ENCODE measurements around the gene CEP97.

The CEP97 gene

GRCh38 chr3:101781166-101781565, 56.8 kb downstream of the CEP97 start:
- H3K27ac ChIP-seq (ENCODE audit: low read length) = no peak overlapping the region
- H3K36me3 ChIP-seq (ENCODE audit: control insufficient read depth, low read depth, low read length) = peaks cover 10% of the 10 kb centered on the region
- H3K4me1 ChIP-seq (ENCODE audit: control insufficient read depth, low read depth, low read length) = peaks cover 15% of the 10 kb centered on the region
- peaks cover 8% of the 10 kb centered on the region for H3K27me3 ChIP-seq (ENCODE audit: control insufficient read depth, insufficient read depth, low read length)
- H3K9me3 ChIP-seq (ENCODE audit: control insufficient read depth, low read depth, low read length) = no peaks in the 10 kb centered on the region
- peak overlapping the region; percentile 69 for H3K4me3 ChIP-seq (ENCODE audit: low read length)
- H3K9ac ChIP-seq (ENCODE audit: low read length) = no peak overlapping the region

GRCh38 chr3:101784855-101785613, 60.6 kb downstream of the CEP97 start:
- Histone ChIP-seq H3K9ac (ENCODE audit: low read length) (no peak overlapping the region), H3K4me3 (ENCODE audit: low read length) (no peak overlapping the region), H3K9me3 (ENCODE audit: control insufficient read depth, low read depth, low read length) (no peaks in the 10 kb centered on the region), H3K36me3 (ENCODE audit: control insufficient read depth, low read depth, low read length) (peaks cover 38% of the 10 kb centered on the region), H3K27ac (ENCODE audit: low read length) (no peak overlapping the region), H3K27me3 (ENCODE audit: control insufficient read depth, insufficient read depth, low read length) (no peaks in the 10 kb centered on the region), H3K4me1 (ENCODE audit: control insufficient read depth, low read depth, low read length) (peaks cover 14% of the 10 kb centered on the region)

- Histone ChIP-seq H3K4me1 (ENCODE audit: control insufficient read depth, low read depth, low read length) (no peaks in the 10 kb centered on the region), H3K9me3 (ENCODE audit: control insufficient read depth, low read depth, low read length) (no peaks in the 10 kb centered on the region), H3K27me3 (ENCODE audit: control insufficient read depth, insufficient read depth, low read length) (no peaks in the 10 kb centered on the region), H3K36me3 (ENCODE audit: control insufficient read depth, low read depth, low read length) (peaks cover 26% of the 10 kb centered on the region), H3K9ac (ENCODE audit: low read length) (no peak overlapping the region), H3K4me3 (ENCODE audit: low read length) (no peak overlapping the region), H3K27ac (ENCODE audit: low read length) (no peak overlapping the region)
These were observed 67.4 kb downstream of the CEP97 start for GRCh38 chr3:101791778-101792177.

GRCh38 chr3:101796077-101796680, 71.8 kb downstream of the CEP97 start:
- no peaks in the 10 kb centered on the region for H3K27me3 ChIP-seq (ENCODE audit: control insufficient read depth, insufficient read depth, low read length)
- H3K4me1 ChIP-seq (ENCODE audit: control insufficient read depth, low read depth, low read length) = peaks cover 6% of the 10 kb centered on the region
- no peak overlapping the region for H3K27ac ChIP-seq (ENCODE audit: low read length)
- no peak overlapping the region for H3K9ac ChIP-seq (ENCODE audit: low read length)
- no peak overlapping the region for H3K4me3 ChIP-seq (ENCODE audit: low read length)
- peaks cover 2% of the 10 kb centered on the region for H3K36me3 ChIP-seq (ENCODE audit: control insufficient read depth, low read depth, low read length)
- no peaks in the 10 kb centered on the region for H3K9me3 ChIP-seq (ENCODE audit: control insufficient read depth, low read depth, low read length)

GRCh38 chr3:101801174-101801573, 76.8 kb downstream of the CEP97 start:
- Histone ChIP-seq H3K9ac (ENCODE audit: low read length) (no peak overlapping the region), H3K36me3 (ENCODE audit: control insufficient read depth, low read depth, low read length) (peaks cover 9% of the 10 kb centered on the region)

GRCh38 chr3:101802179-101802578, 77.8 kb downstream of the CEP97 start:
- H3K27me3 ChIP-seq (ENCODE audit: control insufficient read depth, insufficient read depth, low read length) = no peaks in the 10 kb centered on the region
- no peak overlapping the region for H3K9ac ChIP-seq (ENCODE audit: low read length)
- peaks cover 7% of the 10 kb centered on the region for H3K4me1 ChIP-seq (ENCODE audit: control insufficient read depth, low read depth, low read length)
- no peaks in the 10 kb centered on the region for H3K9me3 ChIP-seq (ENCODE audit: control insufficient read depth, low read depth, low read length)
- H3K4me3 ChIP-seq (ENCODE audit: low read length) = no peak overlapping the region
- H3K27ac ChIP-seq (ENCODE audit: low read length) = no peak overlapping the region
- H3K36me3 ChIP-seq (ENCODE audit: control insufficient read depth, low read depth, low read length) = peaks cover 9% of the 10 kb centered on the region

More at GRCh38 chr3:101801174-101801573, 76.8 kb downstream of the CEP97 start:
- peaks cover 7% of the 10 kb centered on the region for H3K4me1 ChIP-seq (ENCODE audit: control insufficient read depth, low read depth, low read length)
- no peak overlapping the region for H3K4me3 ChIP-seq (ENCODE audit: low read length)
- no peaks in the 10 kb centered on the region for H3K9me3 ChIP-seq (ENCODE audit: control insufficient read depth, low read depth, low read length)
- no peaks in the 10 kb centered on the region for H3K27me3 ChIP-seq (ENCODE audit: control insufficient read depth, insufficient read depth, low read length)
- no peak overlapping the region for H3K27ac ChIP-seq (ENCODE audit: low read length)

- no peak overlapping the region for H3K4me3 ChIP-seq (ENCODE audit: low read length)
- H3K27me3 ChIP-seq (ENCODE audit: control insufficient read depth, insufficient read depth, low read length) = no peaks in the 10 kb centered on the region
- no peaks in the 10 kb centered on the region for H3K9me3 ChIP-seq (ENCODE audit: control insufficient read depth, low read depth, low read length)
- H3K27ac ChIP-seq (ENCODE audit: low read length) = no peak overlapping the region
- H3K9ac ChIP-seq (ENCODE audit: low read length) = no peak overlapping the region
- H3K4me1 ChIP-seq (ENCODE audit: control insufficient read depth, low read depth, low read length) = peaks cover 7% of the 10 kb centered on the region
- H3K36me3 ChIP-seq (ENCODE audit: control insufficient read depth, low read depth, low read length) = peaks cover 9% of the 10 kb centered on the region
These were observed 78.9 kb downstream of the CEP97 start for GRCh38 chr3:101803173-101803782.

GRCh38 chr3:101803939-101804338, 79.5 kb downstream of the CEP97 start:
- no peak overlapping the region for H3K27ac ChIP-seq (ENCODE audit: low read length)
- H3K4me1 ChIP-seq (ENCODE audit: control insufficient read depth, low read depth, low read length) = peaks cover 7% of the 10 kb centered on the region
- no peak overlapping the region for H3K9ac ChIP-seq (ENCODE audit: low read length)
- no peak overlapping the region for H3K4me3 ChIP-seq (ENCODE audit: low read length)
- H3K36me3 ChIP-seq (ENCODE audit: control insufficient read depth, low read depth, low read length) = peaks cover 9% of the 10 kb centered on the region
- H3K9me3 ChIP-seq (ENCODE audit: control insufficient read depth, low read depth, low read length) = no peaks in the 10 kb centered on the region
- H3K27me3 ChIP-seq (ENCODE audit: control insufficient read depth, insufficient read depth, low read length) = no peaks in the 10 kb centered on the region

GRCh38 chr3:101806491-101806890, 82.1 kb downstream of the CEP97 start:
- Histone ChIP-seq H3K36me3 (ENCODE audit: control insufficient read depth, low read depth, low read length) (peaks cover 8% of the 10 kb centered on the region), H3K9ac (ENCODE audit: low read length) (no peak overlapping the region), H3K9me3 (ENCODE audit: control insufficient read depth, low read depth, low read length) (no peaks in the 10 kb centered on the region)

GRCh38 chr3:101807888-101808287, 83.5 kb downstream of the CEP97 start:
- peaks cover 3% of the 10 kb centered on the region for H3K36me3 ChIP-seq (ENCODE audit: control insufficient read depth, low read depth, low read length)
- no peak overlapping the region for H3K4me3 ChIP-seq (ENCODE audit: low read length)
- no peak overlapping the region for H3K9ac ChIP-seq (ENCODE audit: low read length)
- no peaks in the 10 kb centered on the region for H3K9me3 ChIP-seq (ENCODE audit: control insufficient read depth, low read depth, low read length)
- H3K27ac ChIP-seq (ENCODE audit: low read length) = no peak overlapping the region
- no peaks in the 10 kb centered on the region for H3K4me1 ChIP-seq (ENCODE audit: control insufficient read depth, low read depth, low read length)
- no peaks in the 10 kb centered on the region for H3K27me3 ChIP-seq (ENCODE audit: control insufficient read depth, insufficient read depth, low read length)

More at GRCh38 chr3:101806491-101806890, 82.1 kb downstream of the CEP97 start:
- no peaks in the 10 kb centered on the region for H3K27me3 ChIP-seq (ENCODE audit: control insufficient read depth, insufficient read depth, low read length)
- no peaks in the 10 kb centered on the region for H3K4me1 ChIP-seq (ENCODE audit: control insufficient read depth, low read depth, low read length)
- H3K27ac ChIP-seq (ENCODE audit: low read length) = no peak overlapping the region
- no peak overlapping the region for H3K4me3 ChIP-seq (ENCODE audit: low read length)

GRCh38 chr3:101809178-101810021, 85.0 kb downstream of the CEP97 start:
- no peak overlapping the region for H3K4me3 ChIP-seq (ENCODE audit: low read length)
- no peak overlapping the region for H3K27ac ChIP-seq (ENCODE audit: low read length)
- H3K9me3 ChIP-seq (ENCODE audit: control insufficient read depth, low read depth, low read length) = no peaks in the 10 kb centered on the region
- no peaks in the 10 kb centered on the region for H3K36me3 ChIP-seq (ENCODE audit: control insufficient read depth, low read depth, low read length)
- no peaks in the 10 kb centered on the region for H3K4me1 ChIP-seq (ENCODE audit: control insufficient read depth, low read depth, low read length)
- H3K9ac ChIP-seq (ENCODE audit: low read length) = no peak overlapping the region
- H3K27me3 ChIP-seq (ENCODE audit: control insufficient read depth, insufficient read depth, low read length) = no peaks in the 10 kb centered on the region
